HG03139 (cell line): Measurements from ENCODE around the gene ATL3.
"Not testable (repeated sequence)": the region's sequence is repeated elsewhere in the genome, so short reads cannot be mapped to it uniquely, and the experiment has no call there.

ENCODE experiments used
- ATAC-seq: cut with Tn5 transposase; IDR thresholded peaks from one replicate; pipeline ENCODE4 v1.9.1; 2021; ENCODE audit not compliant: unreplicated experiment

Gene ATL3

GRCh38 chr11:63622323-63622722 is 48.9 kb downstream of the ATL3 start:
- no peak for ATAC-seq

GRCh38 chr11:63621071-63621470 is 50.1 kb downstream of the ATL3 start:
- no peak for ATAC-seq

GRCh38 chr11:63619967-63620366 is 51.2 kb downstream of the ATL3 start:
- no peak for ATAC-seq

GRCh38 chr11:63617686-63618085 is 53.5 kb downstream of the ATL3 start:
- not testable (repeated sequence) for ATAC-seq

- no peak for ATAC-seq
Observed at GRCh38 chr11:63616953-63617352, 54.2 kb downstream of the ATL3 start.

GRCh38 chr11:63614136-63614671 is 57.0 kb downstream of the ATL3 start, which contains the start of gene PLAAT3:
PLAAT3 (minus strand) TSS chr11:63614433; CDS start chr11:63614014, 419 bp downstream.
- ATAC-seq, result no peak

- ATAC-seq, result no peak
Observed at GRCh38 chr11:63613517-63614135, 57.5 kb downstream of the ATL3 start.

- no peak for ATAC-seq
Observed at GRCh38 chr11:63612181-63612580, 59.0 kb downstream of the ATL3 start.

- no peak for ATAC-seq
Observed at GRCh38 chr11:63611395-63611747, 59.8 kb downstream of the ATL3 start.

GRCh38 chr11:63610604-63611394 is 60.4 kb downstream of the ATL3 start:
- ATAC-seq, result no peak

GRCh38 chr11:63609971-63610580 is 61.1 kb downstream of the ATL3 start:
- no peak for ATAC-seq

GRCh38 chr11:63609536-63609935 is 61.6 kb downstream of the ATL3 start:
- ATAC-seq, result no peak

- no peak for ATAC-seq
Observed at GRCh38 chr11:63608353-63609345, 62.5 kb downstream of the ATL3 start.

- ATAC-seq, result no peak
Observed at GRCh38 chr11:63603180-63603518, 68.0 kb downstream of the ATL3 start.

- not testable (repeated sequence) for ATAC-seq
Observed at GRCh38 chr11:63602290-63603179, 68.6 kb downstream of the ATL3 start.

- no peak for ATAC-seq
Observed at GRCh38 chr11:63599211-63600122, 71.7 kb downstream of the ATL3 start.

- no peak for ATAC-seq
Observed at GRCh38 chr11:63598556-63598955, 72.6 kb downstream of the ATL3 start.

GRCh38 chr11:63595296-63595695 is 75.9 kb downstream of the ATL3 start:
- ATAC-seq, result no peak

GRCh38 chr11:63592975-63593395 is 78.2 kb downstream of the ATL3 start:
- ATAC-seq, result no peak
